GM18873 (cell line): Measurements from ENCODE around the gene ALB.
"Not testable (repeated sequence)": the region's sequence is repeated elsewhere in the genome, so short reads cannot be mapped to it uniquely, and the experiment has no call there.

Experiments
- ATAC-seq: cut with Tn5 transposase; IDR thresholded peaks from one replicate; pipeline ENCODE4 v1.9.1; 2021; ENCODE audit warnings: mild to moderate bottlenecking, moderate library complexity, moderate number of reproducible peaks; ENCODE audit not compliant: unreplicated experiment, low FRiP score

Gene ALB

DNA sequence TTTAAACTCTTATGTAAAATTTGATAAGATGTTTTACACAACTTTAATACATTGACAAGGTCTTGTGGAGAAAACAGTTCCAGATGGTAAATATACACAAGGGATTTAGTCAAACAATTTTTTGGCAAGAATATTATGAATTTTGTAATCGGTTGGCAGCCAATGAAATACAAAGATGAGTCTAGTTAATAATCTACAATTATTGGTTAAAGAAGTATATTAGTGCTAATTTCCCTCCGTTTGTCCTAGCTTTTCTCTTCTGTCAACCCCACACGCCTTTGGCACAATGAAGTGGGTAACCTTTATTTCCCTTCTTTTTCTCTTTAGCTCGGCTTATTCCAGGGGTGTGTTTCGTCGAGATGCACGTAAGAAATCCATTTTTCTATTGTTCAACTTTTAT, at the start of gene ALB:
ALB (plus strand) TSS at position 246 of the 400 bp plus-strand sequence; CDS start at position 287, 41 bp downstream.
- ATAC-seq = no peak

DNA sequence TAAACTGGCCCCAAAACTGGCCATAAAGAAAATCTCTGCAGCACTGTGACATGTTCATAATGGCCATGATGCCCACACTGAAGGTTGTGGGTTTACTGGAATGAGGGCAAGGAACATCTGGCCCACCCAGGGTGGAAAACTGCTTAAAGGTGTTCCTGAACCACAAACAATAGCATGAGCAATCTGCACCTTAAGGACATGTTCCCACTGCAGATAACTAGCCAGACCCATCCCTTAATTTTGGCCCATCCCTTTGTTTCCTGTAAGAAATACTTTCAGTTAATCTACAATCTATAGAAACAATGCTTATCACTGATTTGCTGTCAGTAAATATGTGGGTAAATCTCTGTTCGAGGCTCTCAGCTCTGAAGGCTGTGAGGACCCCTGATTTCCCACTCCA, 46.9 kb upstream of the ALB start:
- ATAC-seq = not testable (repeated sequence)

DNA sequence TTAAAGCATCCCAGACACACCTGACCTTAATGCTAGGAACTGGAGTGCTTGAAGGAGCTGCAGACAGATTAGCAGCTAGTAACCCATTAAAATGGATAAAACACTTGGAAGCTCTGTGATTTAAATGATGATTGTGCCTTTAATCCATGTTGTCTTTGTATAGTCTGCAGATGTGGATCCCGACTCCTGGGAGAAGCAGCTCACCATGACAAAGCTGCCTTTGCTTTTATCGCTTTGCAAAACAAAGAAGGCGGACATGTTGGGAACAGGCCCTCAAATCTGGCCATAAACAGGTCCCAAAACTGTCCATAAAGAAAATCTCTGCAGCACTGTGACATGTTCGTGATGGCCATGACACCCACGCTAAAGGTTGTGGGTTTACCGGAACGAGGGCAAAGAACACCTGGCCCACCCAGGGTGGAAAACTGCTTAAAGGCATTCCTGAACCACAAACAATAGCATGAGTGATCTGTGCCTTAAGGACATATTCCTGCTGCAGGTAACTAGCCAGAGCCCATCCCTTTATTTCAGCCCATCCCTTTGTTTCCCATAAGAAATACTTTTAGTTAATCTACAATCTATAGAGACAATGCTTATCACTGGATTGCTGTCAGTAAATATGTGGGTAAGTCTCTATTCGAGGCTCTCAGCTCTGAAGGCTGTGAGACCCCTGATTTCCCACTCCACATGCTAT, 34.4 kb upstream of the ALB start:
- ATAC-seq = not testable (repeated sequence)

DNA sequence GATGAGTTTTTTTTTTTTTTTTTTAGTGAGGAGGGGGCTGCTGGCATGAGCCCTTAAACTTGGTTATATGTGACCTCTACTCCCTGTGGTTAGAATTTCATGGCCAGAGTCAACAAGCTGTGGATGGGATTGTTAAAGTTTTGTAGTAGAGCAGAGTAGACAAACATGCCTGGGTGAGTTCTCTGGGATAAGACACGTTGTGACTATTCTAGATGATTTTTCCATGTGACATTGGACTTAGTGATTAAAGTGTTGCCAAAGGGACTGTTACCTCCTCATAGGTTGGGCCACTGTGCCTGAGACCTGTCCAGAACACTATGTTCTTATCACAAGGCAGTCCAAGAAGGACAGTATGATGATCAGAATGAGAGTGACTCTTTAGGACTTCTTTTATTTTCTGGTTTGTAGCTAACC, 28.8 kb upstream of the ALB start:
- no peak for ATAC-seq

DNA sequence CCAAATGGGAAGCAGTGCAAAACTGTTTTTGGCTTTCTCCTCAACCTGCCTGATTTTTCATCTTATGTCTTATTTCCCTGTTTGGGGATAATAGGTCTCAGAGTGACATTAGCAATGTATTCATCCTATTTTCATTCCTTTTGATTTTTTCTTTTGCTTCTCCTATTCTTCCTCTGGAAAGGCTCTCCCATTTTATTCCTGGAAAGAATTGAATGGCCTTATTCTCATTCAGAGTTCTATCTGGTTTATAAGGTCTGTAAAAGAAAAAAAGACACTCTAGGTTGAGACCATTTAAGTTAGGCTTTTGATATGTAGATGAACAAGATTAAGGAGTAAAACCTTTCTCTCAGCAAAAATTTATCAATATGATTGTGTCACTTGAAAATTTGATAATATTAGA, 27.8 kb upstream of the ALB start:
- no peak for ATAC-seq

DNA sequence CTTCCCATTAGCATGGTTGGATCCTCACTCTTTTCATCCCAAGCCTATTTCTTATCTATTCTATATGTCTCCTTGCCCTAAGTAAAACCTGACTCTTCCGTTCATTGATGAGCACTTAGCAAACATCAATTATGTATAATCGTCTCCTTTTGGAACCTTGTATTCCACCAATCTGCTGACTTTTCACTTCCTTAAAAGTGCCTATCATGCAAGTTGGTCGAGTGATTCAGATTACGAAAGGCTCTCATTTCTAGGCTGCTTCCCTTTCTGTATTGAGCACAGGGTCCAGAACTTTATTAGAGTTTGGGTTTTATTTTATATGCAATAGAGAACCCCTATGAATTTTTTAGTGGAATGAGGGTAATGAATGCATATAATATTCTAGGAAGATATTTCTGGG, 27.1 kb upstream of the ALB start:
- ATAC-seq = no peak

DNA sequence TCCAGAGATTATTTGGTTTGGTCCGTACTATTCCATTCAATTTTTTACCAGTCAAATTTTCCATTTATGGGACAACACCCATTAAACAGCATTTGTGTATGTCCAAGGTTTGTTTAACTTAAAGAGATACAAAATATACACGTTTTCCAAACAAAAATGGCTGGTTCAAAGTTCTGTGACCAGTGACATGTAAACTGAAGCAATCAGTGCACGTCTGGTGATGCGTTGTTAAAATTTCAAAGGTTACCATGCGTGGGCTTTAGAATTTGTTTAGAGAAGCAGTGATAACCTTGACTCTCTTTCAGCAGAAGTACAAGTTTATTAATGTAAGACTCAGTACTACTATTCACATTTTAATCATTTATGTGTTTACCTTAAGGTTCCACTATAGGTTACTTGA, 25.2 kb upstream of the ALB start:
- no peak for ATAC-seq

DNA sequence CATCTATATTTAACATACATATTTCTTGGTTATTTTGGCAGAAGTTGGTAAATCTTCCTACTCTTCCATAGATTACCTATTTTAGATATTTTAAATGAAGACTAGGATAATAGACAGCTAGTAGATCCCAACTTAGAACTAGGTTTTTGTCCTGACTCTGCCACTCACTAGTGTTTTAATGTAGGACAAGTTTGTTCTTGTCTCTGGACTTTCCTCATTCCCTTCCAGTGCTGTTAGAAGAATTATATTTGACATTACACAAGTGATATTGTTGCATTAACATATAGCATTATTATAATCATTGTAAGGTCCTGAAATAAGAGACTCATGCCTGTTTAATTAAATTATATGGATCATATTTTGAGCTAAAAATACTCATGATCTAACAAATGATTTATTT, 24.1 kb upstream of the ALB start:
- no peak for ATAC-seq

DNA sequence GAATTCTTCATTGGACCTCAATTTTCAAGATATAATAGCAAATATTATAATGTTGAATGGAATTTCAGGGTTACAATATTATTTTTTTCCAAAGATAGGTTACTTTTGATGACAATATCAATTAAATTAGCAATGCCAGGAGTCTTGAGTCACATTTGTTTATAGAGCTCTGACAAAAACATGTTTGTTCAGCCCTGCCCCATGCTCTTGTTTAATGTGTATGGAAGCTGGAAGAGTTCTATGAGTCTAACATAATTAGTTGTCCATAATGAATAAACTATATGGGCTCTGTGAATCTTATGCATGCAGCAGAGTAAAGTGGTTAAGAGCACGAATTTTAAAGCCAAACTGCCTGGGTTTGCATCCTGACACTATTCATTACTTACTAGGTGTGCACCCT, 22.9 kb upstream of the ALB start:
- ATAC-seq = no peak

DNA sequence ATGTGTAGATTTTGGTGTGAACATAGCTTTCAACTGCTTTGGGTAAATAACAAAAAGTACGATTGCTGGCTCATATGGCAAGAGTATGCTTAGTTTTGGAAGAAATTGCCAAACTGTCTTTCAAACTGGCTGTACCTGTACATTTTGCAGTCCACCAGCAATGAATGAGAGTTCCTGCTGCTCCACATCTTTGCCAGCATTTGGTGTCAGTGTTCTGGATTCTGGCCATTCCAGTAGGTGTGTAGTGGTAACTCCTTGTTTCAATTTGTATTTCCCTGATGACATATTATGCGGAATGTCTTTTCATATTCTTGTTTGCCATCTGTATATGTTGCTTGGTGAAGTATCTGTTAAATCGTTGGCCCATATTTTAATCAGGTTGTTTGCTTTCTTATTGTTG, 20.6 kb upstream of the ALB start:
- no peak for ATAC-seq

DNA sequence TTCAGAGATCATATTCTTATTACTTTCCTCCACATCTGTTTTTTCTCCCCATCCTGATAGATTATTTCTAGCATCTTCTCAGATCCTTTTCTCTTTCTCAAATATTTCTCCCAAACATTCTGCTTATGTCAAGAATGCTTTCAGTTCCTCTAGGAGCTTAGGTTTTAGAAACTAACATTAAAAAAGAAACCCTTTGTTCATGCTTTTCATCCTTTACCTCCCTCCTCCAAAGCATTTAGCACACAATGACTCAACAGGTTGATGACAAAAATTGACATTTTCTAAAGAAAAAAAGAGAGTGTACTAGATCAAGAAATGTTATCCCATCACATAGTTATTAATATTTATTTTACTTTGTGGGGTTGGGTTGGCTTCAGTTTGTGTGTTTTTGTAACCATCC, 16.5 kb upstream of the ALB start:
- no peak for ATAC-seq

DNA sequence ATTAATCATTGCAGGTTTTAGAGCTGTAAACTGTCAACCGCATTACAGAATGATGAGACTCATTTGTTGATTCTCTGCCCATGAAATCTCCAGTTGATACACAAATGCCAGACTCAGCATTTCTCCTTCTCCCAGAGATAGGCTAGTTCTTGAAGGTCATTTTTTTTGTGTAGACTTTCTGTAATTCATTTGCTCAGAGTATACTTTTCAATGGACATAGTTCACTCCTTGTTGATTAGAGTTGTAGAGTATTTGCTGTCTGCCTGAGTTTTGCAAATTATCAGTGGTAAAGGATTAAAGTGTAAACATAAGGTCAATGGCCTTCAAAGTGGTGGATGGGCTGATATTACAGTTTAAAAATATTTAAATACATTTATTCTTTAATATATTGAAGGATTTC, 15.2 kb upstream of the ALB start:
- no peak for ATAC-seq

DNA sequence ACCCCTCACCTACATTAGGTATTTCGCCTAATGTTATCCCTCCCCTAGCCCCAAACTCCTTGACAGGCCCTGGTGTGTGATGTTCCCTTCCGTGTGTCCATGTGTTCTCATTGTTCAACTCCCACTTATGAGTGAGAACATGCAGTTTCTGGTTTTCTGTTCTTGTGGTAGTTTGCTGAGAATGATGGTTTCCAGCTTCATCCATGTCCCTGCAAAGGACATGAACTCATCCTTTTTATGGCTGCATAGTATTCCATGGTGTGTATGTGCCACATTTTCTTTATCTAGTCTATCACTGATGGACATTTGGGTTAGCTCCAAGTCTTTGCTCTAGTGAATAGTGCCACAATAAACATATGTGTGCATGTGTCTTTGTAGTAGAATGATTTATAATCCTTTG, 14.4 kb upstream of the ALB start:
- not testable (repeated sequence) for ATAC-seq

DNA sequence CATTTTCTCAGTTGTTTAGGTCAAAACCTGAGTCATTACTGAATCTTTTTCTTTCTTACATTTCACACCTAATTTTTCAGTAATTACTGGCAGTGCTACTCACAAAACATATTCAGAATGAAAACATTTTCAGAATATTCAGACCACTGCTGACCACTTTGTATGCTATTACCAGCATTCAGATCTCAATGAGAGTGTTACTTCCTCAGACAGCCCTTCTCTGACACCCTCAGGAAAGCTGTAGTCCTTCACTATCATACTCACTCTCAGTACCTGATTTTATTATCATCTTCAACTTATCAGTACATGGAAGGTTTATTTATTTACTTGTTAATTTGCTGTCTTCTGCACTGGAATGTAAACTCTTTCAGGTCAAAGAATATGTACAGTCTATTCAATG, 12.3 kb upstream of the ALB start:
- ATAC-seq = no peak

DNA sequence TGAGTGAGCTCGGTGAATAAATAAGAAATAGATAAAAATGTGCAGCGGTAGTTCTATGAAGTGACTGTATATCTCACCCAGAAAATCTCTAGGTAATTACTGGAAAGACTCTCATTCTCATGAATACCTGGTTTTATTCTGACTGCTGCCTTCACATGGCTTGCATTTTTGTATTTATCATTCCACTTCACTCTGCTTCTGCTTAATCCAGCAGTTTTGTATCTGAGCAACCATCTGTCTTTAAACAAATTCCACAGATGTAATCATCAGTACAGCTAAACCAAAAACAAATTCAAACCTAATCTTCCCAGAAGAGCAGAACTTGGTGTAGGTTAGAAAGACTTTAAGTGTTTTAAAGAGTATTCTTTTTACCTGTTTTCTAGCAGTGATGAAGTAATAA, 11.2 kb upstream of the ALB start:
- no peak for ATAC-seq

DNA sequence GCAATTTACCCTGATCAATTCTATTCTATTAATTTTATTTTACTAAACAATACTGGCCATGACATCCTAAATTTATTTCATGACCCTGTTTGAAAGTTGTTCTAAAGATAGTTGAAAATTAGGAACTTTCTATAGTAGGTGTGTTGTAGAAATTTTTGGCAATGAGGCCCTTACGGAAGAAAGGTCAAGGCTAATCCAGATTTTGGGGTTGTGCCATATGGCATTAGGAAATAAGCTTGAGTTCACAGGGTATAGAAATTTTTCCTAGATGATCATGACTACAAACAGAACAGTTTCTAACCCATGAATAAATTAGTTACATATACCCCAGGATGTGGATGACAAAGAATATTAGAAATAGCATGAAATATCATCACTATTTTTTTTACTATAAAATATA, 7.8 kb upstream of the ALB start:
- ATAC-seq = no peak

DNA sequence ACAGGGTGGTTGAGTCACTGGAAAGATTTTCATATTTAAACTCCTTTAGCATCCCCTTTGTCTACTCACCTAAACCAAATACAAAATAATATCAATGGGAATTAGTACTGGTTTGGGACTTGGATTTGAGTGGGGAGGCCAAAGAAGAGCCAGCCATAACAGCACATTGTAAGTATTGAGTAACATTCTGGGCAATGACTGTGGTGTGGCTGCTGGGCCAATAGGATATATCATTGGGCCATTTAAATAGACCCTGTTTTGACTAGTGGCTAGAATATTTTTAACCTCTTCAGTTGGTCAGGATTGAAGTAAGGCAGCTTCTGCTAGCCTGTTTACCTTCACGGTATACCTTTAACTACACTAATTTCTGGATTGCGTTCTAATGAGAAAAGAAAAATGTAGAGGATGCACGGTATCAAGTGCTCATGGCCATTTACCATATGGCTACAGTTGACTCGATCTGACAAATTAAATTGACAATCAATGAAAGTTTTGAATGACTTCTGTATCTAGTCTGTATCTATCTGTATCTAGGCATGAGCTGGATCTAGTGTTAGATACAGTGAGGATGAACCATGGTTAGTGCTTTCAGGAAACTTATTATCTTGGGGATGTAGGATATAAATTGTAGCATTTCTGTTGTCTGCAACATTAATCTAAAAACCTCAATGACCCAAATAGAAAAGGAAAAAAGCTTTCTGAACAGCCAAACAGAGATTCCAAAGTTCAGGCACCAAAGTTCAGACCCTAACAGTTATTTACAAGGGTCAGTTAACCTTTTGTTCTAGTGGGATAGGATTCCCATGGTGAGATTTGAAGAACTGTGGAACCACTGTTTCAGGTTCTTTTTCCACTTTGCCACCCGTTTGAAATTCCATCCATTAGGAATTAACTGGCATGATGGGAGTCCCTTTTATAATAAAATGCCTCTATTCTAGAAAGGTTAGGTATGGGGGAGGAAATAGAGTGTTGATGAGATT, 6.8 kb upstream of the ALB start:
- no peak for ATAC-seq

DNA sequence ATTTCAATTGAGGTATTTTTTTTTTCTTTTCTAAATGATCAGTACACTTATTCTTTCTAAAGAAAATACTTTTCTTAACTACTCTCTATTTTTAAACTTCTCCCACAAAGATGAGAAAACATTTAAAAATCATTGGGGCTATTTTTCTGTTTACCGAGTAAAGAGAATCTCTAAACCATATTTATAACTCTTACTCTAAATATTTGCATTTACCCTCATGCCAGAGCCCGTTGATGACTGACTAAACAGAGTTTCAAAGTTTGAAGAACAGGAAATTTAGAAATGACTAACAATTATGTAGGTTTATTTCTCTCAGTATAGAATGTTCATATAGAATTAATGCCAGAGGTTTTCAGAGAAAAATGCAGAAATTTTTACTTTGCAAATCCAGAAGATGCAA, 2.7 kb upstream of the ALB start:
- no peak for ATAC-seq

DNA sequence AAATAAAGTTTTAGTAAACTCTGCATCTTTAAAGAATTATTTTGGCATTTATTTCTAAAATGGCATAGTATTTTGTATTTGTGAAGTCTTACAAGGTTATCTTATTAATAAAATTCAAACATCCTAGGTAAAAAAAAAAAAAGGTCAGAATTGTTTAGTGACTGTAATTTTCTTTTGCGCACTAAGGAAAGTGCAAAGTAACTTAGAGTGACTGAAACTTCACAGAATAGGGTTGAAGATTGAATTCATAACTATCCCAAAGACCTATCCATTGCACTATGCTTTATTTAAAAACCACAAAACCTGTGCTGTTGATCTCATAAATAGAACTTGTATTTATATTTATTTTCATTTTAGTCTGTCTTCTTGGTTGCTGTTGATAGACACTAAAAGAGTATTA, 370 bp downstream of the ALB start:
- ATAC-seq = no peak

DNA sequence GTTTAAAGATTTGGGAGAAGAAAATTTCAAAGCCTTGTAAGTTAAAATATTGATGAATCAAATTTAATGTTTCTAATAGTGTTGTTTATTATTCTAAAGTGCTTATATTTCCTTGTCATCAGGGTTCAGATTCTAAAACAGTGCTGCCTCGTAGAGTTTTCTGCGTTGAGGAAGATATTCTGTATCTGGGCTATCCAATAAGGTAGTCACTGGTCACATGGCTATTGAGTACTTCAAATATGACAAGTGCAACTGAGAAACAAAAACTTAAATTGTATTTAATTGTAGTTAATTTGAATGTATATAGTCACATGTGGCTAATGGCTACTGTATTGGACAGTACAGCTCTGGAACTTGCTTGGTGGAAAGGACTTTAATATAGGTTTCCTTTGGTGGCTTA, 1.1 kb downstream of the ALB start:
- no peak for ATAC-seq

DNA sequence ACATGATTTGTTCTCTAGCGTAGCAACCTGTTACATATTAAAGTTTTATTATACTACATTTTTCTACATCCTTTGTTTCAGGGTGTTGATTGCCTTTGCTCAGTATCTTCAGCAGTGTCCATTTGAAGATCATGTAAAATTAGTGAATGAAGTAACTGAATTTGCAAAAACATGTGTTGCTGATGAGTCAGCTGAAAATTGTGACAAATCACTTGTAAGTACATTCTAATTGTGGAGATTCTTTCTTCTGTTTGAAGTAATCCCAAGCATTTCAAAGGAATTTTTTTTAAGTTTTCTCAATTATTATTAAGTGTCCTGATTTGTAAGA, 2.4 kb downstream of the ALB start:
- ATAC-seq = no peak

DNA sequence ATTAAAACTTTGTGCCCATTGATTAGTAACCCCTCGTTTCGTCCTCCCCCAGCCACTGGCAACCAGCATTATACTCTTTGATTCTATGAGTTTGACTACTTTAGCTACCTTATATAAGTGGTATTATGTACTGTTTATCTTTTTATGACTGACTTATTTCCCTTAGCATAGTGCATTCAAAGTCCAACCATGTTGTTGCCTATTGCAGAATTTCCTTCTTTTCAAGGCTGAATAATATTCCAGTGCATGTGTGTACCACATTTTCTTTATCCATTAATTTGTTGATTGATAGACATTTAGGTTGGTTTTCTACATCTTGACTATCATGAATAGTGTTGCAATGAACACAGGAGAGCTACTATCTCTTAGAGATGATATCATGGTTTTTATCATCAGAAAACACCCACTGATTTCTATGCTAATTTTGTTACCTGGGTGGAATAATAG, 3.2 kb downstream of the ALB start:
- no peak for ATAC-seq
